GM13977 (cell line): Measurements from ENCODE around the gene ACBD6.

Experiments used
- DNase-seq: peaks from one replicate; pipeline ENCODE4 v3.0.0; 2012; ENCODE audit warnings: low spot score
- CTCF ChIP-seq: IDR thresholded peaks from 2 replicates; pipeline ENCODE4 v1.5.1; 2012; ENCODE audit warnings: mild to moderate bottlenecking, control low read depth; ENCODE audit not compliant: insufficient read depth; ENCODE audit errors: extremely low read depth, missing control alignments
- in situ Hi-C: fragments of 300-500 bp; cut with MboI; formaldehyde crosslinking; loops from one replicate; pipeline ENCODE4 v1.12.0; 2022; ENCODE audit warnings: low sequenced_read_pairs, low pct_unique_long_range_greater_than_20kb, mixed read lengths, inconsistent platforms; ENCODE audit not compliant: unreplicated experiment

The ACBD6 gene

GRCh38 chr1:180544050-180544449 is 41.7 kb upstream of the ACBD6 start:
- DNase-seq, result no peak
- no peak for TF ChIP-seq CTCF
- in situ Hi-C loops, result no loop called here

- DNase-seq, result no peak
- no peak for TF ChIP-seq CTCF
- in situ Hi-C loops, result no loop called here
Measured at GRCh38 chr1:180542838-180543145, 40.4 kb upstream of the ACBD6 start.

- DNase-seq, result no peak
- in situ Hi-C loops, result no loop called here
- no peak for TF ChIP-seq CTCF
Measured at GRCh38 chr1:180542113-180542837, 39.9 kb upstream of the ACBD6 start.

GRCh38 chr1:180540697-180541594 is 38.6 kb upstream of the ACBD6 start:
- in situ Hi-C loops, result no loop called here
- DNase-seq, result no peak
- TF ChIP-seq CTCF, result no peak

GRCh38 chr1:180539136-180539535 is 36.8 kb upstream of the ACBD6 start:
- no peak for TF ChIP-seq CTCF
- in situ Hi-C loops, result no loop called here
- no peak for DNase-seq

- DNase-seq, result no peak
- in situ Hi-C loops, result no loop called here
Measured at GRCh38 chr1:180536821-180537372, 34.5 kb upstream of the ACBD6 start.

More at GRCh38 chr1:180536821-180537372, 34.5 kb upstream of the ACBD6 start:
- TF ChIP-seq CTCF, result no peak
